PFSK-1 (cell line): Measurements from ENCODE around the gene MBD6.

Source experiments
- SIN3A ChIP-seq: IDR thresholded peaks from 2 replicates; pipeline ENCODE4 v1.6.1; 2012; ENCODE audit warnings: mild to moderate bottlenecking, low read length, moderate library complexity, borderline replicate concordance; ENCODE audit not compliant: insufficient read depth
- TAF1 ChIP-seq: IDR thresholded peaks from 2 replicates; pipeline ENCODE4 v1.6.1; 2012; ENCODE audit warnings: low read length, control low read depth, borderline replicate concordance; ENCODE audit not compliant: insufficient read depth

- TF ChIP-seq TAF1 (no peak), SIN3A (no peak)
Measured at GRCh38 chr12:57489157-57489641, 33.4 kb upstream of the MBD6 start.
